ENCODE data around the gene LRRC59. TPM values are rescaled to one million over a fixed set of nuclear protein-coding genes. Genes with fewer than 3 reads are reported as not detected.

The LRRC59 gene
- total RNA-seq, 1 experiment from 2014 or later, result 108 TPM

- TF ChIP-seq CTCF (IDR thresholded peaks at IDR 0.05), result no peak
These were observed 25.0 kb downstream of the LRRC59 start (continued) for GRCh38 chr17:50372222-50372757.

GRCh38 chr17:50371526-50371925 lies 25.8 kb downstream of the LRRC59 start:
- no peak for ATAC-seq
- CTCF ChIA-PET, result interaction anchor here (2.0 to 3.4 kb wide), 2 partner anchors 10 to 26 kb away, joined by 8 to 16 read pairs; partner anchors contain the start of gene LRRC59

GRCh38 chr17:50370052-50370451 lies 27.3 kb downstream of the LRRC59 start:
- no peak overlapping the region for H3K27ac Mint-ChIP-seq
- DNase-seq (ENCODE audit: low spot score) (no peak), ATAC-seq (no peak)
- TF ChIP-seq NFE2L1 (CRISPR knock-in tag; IDR thresholded peaks at IDR 0.05) (no peak), MYBL2 (CRISPR knock-in tag; IDR thresholded peaks at IDR 0.05) (no peak)
- peaks cover 29% of the 10 kb centered on the region for H3K4me1 Mint-ChIP-seq
- peaks cover 48% of the 10 kb centered on the region for H3K36me3 Mint-ChIP-seq
- H3K4me3 Mint-ChIP-seq, result no peak overlapping the region
- ChIA-PET CTCF (interaction anchor here (1.0 kb wide), 1 partner anchor 230 kb away, joined by 3 read pairs; no protein-coding TSS in a partner anchor), POLR2A (no interaction called here)
- H3K9me3 Mint-ChIP-seq, result no peaks in the 10 kb centered on the region
- no peaks in the 10 kb centered on the region for H3K27me3 Mint-ChIP-seq (ENCODE audit: low read depth)

More at GRCh38 chr17:50371526-50371925, 25.8 kb downstream of the LRRC59 start:
- H3K9me3 Mint-ChIP-seq, result no peaks in the 10 kb centered on the region
- H3K4me3 Mint-ChIP-seq, result peak overlapping the region; percentile 99
- peaks cover 52% of the 10 kb centered on the region for H3K36me3 Mint-ChIP-seq
- H3K4me1 Mint-ChIP-seq, result peaks cover 22% of the 10 kb centered on the region
- POLR2A ChIA-PET, result no interaction called here
- no peaks in the 10 kb centered on the region for H3K27me3 Mint-ChIP-seq (ENCODE audit: low read depth)
- TF ChIP-seq E2F4 (CRISPR knock-in tag; IDR thresholded peaks at IDR 0.05; ENCODE audit: borderline replicate concordance, low read depth) (no peak), USF2 (CRISPR knock-in tag; IDR thresholded peaks at IDR 0.05) (no peak), HMGXB4 (CRISPR knock-in tag; IDR thresholded peaks at IDR 0.05) (no peak)
- no peak for DNase-seq (ENCODE audit: low spot score)
- peak overlapping the region; percentile 89 for H3K27ac Mint-ChIP-seq

GRCh38 chr17:50367401-50367800 lies 29.9 kb downstream of the LRRC59 start:
- no peaks in the 10 kb centered on the region for H3K27me3 Mint-ChIP-seq (ENCODE audit: low read depth)
- ChIA-PET POLR2A (no interaction called here), CTCF (interaction anchor here (6.9 kb wide), 1 partner anchor 30 kb away, joined by 108 read pairs; the partner anchor contains the start of gene LRRC59)
- H3K9me3 Mint-ChIP-seq, result no peaks in the 10 kb centered on the region
- DNase-seq (ENCODE audit: low spot score) (no peak), ATAC-seq (no peak)
- H3K4me1 Mint-ChIP-seq, result peaks cover 41% of the 10 kb centered on the region
- no peak overlapping the region for H3K4me3 Mint-ChIP-seq
- peaks cover 42% of the 10 kb centered on the region for H3K36me3 Mint-ChIP-seq
- no peak overlapping the region for H3K27ac Mint-ChIP-seq
- TF ChIP-seq MLX (CRISPR knock-in tag; IDR thresholded peaks at IDR 0.05) (no peak), ZNF263 (CRISPR knock-in tag; IDR thresholded peaks at IDR 0.05; ENCODE audit: low read depth) (no peak), NFATC4 (CRISPR knock-in tag; IDR thresholded peaks at IDR 0.05) (no peak), KAT7 (CRISPR knock-in tag; IDR thresholded peaks at IDR 0.05; ENCODE audit: borderline replicate concordance) (no peak), AFF4 (CRISPR knock-in tag; IDR thresholded peaks at IDR 0.05; ENCODE audit: borderline replicate concordance) (no peak), AR (CRISPR knock-in tag; IDR thresholded peaks at IDR 0.05) (no peak), TEAD1 (CRISPR knock-in tag; IDR thresholded peaks at IDR 0.05) (no peak), RORB (CRISPR knock-in tag; IDR thresholded peaks at IDR 0.05) (no peak)
